ENCODE measurements around the gene MCUB.
"Not testable (repeated sequence)": the region's sequence is repeated elsewhere in the genome, so short reads cannot be mapped to it uniquely, and the experiment has no call there.

The MCUB gene

DNA sequence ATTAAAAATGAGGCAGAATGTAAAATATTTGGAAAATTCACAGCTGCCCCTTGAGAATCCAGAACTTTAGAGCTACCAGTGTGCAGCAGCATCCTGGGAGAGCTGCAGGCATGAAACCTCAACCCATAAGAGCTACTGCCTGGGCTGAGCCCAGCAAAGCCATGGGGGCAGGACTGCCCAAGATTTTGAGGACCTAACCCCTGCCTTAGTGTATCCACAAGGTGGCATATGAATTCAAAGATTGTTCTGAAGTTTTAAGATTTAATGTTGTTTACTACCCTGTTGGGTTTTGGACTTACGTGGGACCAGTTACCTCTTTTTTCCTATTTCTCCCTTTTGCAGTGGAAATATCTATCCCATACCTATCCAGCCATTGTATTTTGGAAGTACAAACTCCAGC lies 116.8 kb downstream of the MCUB start:
- no peak for DNase-seq (ENCODE audit: extremely low spot score)
- ChIA-PET CTCF (no interaction called here), POLR2A (no interaction called here)
- no peak for TF ChIP-seq CTBP1 (IDR thresholded peaks at IDR 0.05; ENCODE audit: borderline replicate concordance)
- no peak for TF ChIP-seq HDGF (IDR thresholded peaks at IDR 0.05; ENCODE audit: borderline replicate concordance)
- TF ChIP-seq, protein P1, sequence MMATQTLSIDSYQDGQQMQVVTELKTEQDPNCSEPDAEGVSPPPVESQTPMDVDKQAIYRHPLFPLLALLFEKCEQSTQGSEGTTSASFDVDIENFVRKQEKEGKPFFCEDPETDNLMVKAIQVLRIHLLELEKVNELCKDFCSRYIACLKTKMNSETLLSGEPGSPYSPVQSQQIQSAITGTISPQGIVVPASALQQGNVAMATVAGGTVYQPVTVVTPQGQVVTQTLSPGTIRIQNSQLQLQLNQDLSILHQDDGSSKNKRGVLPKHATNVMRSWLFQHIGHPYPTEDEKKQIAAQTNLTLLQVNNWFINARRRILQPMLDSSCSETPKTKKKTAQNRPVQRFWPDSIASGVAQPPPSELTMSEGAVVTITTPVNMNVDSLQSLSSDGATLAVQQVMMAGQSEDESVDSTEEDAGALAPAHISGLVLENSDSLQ (IDR thresholded peaks at IDR 0.05): no peak
- TF ChIP-seq L3MBTL2 (conservative IDR thresholded peaks at IDR 0.05): no peak
- TF ChIP-seq SUZ12 (IDR thresholded peaks at IDR 0.05): no peak
- no peak for TF ChIP-seq NFRKB (IDR thresholded peaks at IDR 0.05)
- TF ChIP-seq ARNT (IDR thresholded peaks at IDR 0.05): no peak
- TF ChIP-seq FOXA1 (IDR thresholded peaks at IDR 0.05): no peak
- no peak for TF ChIP-seq FOXM1 (IDR thresholded peaks at IDR 0.05; ENCODE audit: borderline replicate concordance)
- TF ChIP-seq TARDBP (IDR thresholded peaks at IDR 0.05): no peak
- no peak for TF ChIP-seq FOXK2 (IDR thresholded peaks at IDR 0.05)
- TF ChIP-seq BHLHE40 (IDR thresholded peaks at IDR 0.05; ENCODE audit: borderline replicate concordance): no peak
- no peak for TF ChIP-seq ELF4 (IDR thresholded peaks at IDR 0.05)
- no peak for TF ChIP-seq LEF1 (IDR thresholded peaks at IDR 0.05; ENCODE audit: borderline replicate concordance)
- no peak for TF ChIP-seq SP1 (IDR thresholded peaks at IDR 0.05)
- TF ChIP-seq ZNF384 (IDR thresholded peaks at IDR 0.05): no peak

DNA sequence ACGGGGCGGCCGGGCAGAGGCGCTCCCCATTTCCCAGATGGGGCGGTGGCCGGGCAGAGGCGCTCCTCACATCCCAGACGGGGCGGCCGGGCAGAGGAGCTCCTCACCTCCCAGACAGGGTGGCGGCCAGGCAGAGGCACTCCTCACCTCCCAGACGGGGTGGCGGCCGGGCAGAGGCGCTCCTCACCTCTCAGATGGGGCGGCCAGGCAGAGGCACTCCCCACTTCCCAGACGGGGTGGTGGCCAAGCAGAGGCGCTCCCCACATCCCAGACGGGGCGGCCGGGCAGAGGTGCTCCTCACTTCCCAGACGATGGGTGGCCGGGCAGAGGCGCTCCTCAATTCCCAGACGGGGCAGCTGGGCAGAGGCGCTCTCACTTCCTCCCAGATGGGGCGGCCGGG lies 118.4 kb downstream of the MCUB start:
- CTCF ChIA-PET; DNase-seq (ENCODE audit: extremely low spot score); POLR2A ChIA-PET: not testable (repeated sequence)

DNA sequence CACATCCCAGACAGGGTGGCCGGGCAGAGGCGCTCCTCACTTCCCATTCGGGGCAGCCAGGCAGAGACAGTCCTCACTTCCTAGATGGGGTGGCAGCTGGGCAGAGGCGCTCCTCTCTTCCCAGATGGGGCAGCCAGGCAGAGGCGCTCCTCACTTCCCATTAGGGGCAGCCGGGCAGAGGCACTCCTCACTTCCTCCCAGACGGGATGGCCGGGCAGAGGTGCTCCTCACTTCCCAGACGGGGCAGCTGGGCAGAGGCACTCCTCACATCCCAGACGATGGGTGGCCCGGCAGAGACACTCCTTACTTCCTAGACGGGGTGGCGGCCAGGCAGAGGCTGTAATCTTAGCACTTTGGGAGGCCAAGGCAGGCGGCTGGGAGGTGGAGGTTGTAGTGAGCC lies 118.9 kb downstream of the MCUB start:
- CTCF ChIA-PET; DNase-seq (ENCODE audit: extremely low spot score); POLR2A ChIA-PET: not testable (repeated sequence)

DNA sequence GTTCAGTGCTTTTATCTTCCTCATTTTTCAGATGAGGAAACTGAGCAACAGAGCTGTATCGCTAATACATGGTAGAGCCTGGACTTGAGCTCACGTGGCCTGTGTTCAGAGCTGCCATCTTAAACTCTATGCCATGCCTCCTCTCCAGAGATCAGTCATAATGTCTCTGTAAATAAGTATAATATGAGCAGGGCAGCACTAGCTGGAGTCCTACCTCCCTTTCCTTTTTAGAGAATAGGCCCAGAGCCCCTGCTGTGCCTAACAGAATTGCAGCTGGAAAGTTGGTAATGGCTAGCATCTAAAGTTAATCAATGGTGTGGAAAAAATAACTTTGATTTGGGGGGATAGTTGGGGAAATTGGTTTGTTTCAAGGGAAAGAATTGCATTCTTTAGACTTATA lies 122.8 kb downstream of the MCUB start:
- DNase-seq (ENCODE audit: extremely low spot score): no peak
- TF ChIP-seq ARNT (IDR thresholded peaks at IDR 0.05) (no peak), NFRKB (IDR thresholded peaks at IDR 0.05) (no peak), L3MBTL2 (conservative IDR thresholded peaks at IDR 0.05) (no peak), FOXM1 (IDR thresholded peaks at IDR 0.05; ENCODE audit: borderline replicate concordance) (no peak), CTBP1 (IDR thresholded peaks at IDR 0.05; ENCODE audit: borderline replicate concordance) (no peak), FOXK2 (IDR thresholded peaks at IDR 0.05) (no peak), SUZ12 (IDR thresholded peaks at IDR 0.05) (no peak)
- CTCF ChIA-PET: no interaction called here
- POLR2A ChIA-PET: no interaction called here

DNA sequence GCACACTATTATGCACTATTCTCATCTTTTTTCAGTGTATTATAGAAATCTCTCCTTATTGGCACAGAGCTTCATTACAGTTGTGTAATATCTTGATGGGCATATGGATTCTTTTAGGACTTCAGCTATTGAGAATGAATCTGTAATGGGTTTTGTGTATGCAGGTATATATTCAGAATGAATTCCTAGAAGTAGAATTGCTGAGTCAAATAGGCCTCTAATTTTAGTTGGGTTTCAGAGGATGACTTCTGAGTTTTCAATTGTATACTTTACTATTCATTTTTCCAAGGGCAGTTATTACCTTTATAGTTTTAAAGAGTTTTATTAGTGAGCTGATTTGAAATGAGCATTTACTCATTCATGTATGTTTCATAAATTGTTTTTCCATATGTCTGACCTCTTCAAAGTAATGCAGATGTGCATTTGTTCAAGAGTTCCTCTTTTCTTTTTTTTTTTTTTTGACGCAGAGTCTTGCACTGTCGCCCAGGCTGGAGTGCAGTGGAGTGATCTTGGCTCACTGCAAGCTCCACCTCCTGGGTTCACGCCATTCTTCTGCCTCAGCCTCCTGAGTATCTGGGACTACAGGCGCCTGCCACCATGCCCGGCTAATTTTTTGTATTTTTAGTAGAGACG lies 123.7 kb downstream of the MCUB start:
- POLR2A ChIA-PET: no interaction called here

DNA sequence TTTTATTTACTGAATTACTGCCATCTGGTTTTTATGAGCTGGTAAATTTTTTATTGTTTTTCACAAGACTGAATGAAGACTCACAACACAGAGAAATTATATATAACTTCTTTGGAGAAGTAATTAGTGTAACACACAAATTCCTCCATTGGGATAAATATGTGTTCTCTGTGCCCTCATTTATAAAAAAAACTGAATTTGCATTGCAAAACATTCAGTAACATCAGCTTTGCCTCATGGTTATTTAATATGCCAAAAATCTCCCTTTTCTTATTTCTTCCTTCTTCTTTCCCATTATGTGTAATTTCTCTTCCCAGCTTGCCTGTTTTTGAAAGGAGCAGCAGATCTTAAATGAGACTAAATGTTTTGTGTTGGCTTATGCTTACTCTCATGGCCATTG lies 124.7 kb downstream of the MCUB start:
- CTCF ChIA-PET: no interaction called here
- no peak for DNase-seq (ENCODE audit: extremely low spot score)
- POLR2A ChIA-PET: no interaction called here
- TF ChIP-seq, protein P1 (IDR thresholded peaks at IDR 0.05): no peak
- TF ChIP-seq HDGF (IDR thresholded peaks at IDR 0.05; ENCODE audit: borderline replicate concordance) (no peak), TARDBP (IDR thresholded peaks at IDR 0.05) (no peak), SP1 (IDR thresholded peaks at IDR 0.05) (no peak), ARNT (IDR thresholded peaks at IDR 0.05) (no peak), LEF1 (IDR thresholded peaks at IDR 0.05; ENCODE audit: borderline replicate concordance) (no peak), CTBP1 (IDR thresholded peaks at IDR 0.05; ENCODE audit: borderline replicate concordance) (no peak), L3MBTL2 (conservative IDR thresholded peaks at IDR 0.05) (no peak), ELF4 (IDR thresholded peaks at IDR 0.05) (no peak), ZNF384 (IDR thresholded peaks at IDR 0.05) (no peak), NFRKB (IDR thresholded peaks at IDR 0.05) (no peak), BHLHE40 (IDR thresholded peaks at IDR 0.05; ENCODE audit: borderline replicate concordance) (no peak), FOXM1 (IDR thresholded peaks at IDR 0.05; ENCODE audit: borderline replicate concordance) (no peak), FOXK2 (IDR thresholded peaks at IDR 0.05) (no peak)

More for the DNA sequence above, 123.7 kb downstream of the MCUB start:
- TF ChIP-seq SUZ12 (IDR thresholded peaks at IDR 0.05): no peak
- no peak for TF ChIP-seq FOXK2 (IDR thresholded peaks at IDR 0.05)
- no peak for TF ChIP-seq TARDBP (IDR thresholded peaks at IDR 0.05)
- TF ChIP-seq FOXA1 (IDR thresholded peaks at IDR 0.05): no peak
- TF ChIP-seq, protein P1 (IDR thresholded peaks at IDR 0.05): no peak
- no peak for TF ChIP-seq SP1 (IDR thresholded peaks at IDR 0.05)
- TF ChIP-seq FOXM1 (IDR thresholded peaks at IDR 0.05; ENCODE audit: borderline replicate concordance): no peak
- no peak for TF ChIP-seq HDGF (IDR thresholded peaks at IDR 0.05; ENCODE audit: borderline replicate concordance)
- TF ChIP-seq L3MBTL2 (conservative IDR thresholded peaks at IDR 0.05): no peak
- TF ChIP-seq CTBP1 (IDR thresholded peaks at IDR 0.05; ENCODE audit: borderline replicate concordance): no peak
- TF ChIP-seq BHLHE40 (IDR thresholded peaks at IDR 0.05; ENCODE audit: borderline replicate concordance): no peak
- TF ChIP-seq LEF1 (IDR thresholded peaks at IDR 0.05; ENCODE audit: borderline replicate concordance): no peak
- no peak for DNase-seq (ENCODE audit: extremely low spot score)
- CTCF ChIA-PET: no interaction called here
